Left renal cortex interstitium (tissue), 4 donors: ENCODE data around the gene TNK2. TPM values are rescaled to one million over a fixed set of nuclear protein-coding genes. Genes with fewer than 3 reads are reported as not detected.
A peak's percentile ranks its signal among the peaks of the same experiment; 100 is the strongest.
"Not testable (repeated sequence)": the region's sequence is repeated elsewhere in the genome, so short reads cannot be mapped to it uniquely, and the experiment has no call there.

Experiments
- DNase-seq, 4 donors: peaks; one replicate each; pipeline ENCODE4 v3.0.0-alpha.2; 2013; ENCODE audit warnings: low read depth in 4 of 4, low spot score in 2 of 4, missing footprints in 1 of 4
- polyA plus RNA-seq, 4 donors: library from polyadenylated mRNA; unstranded; fragments of 120-200 nt; gene quantifications; one replicate each; pipeline ENCODE4 v1.2.1, GENCODE V29; 2013; ENCODE audit not compliant: insufficient read length in 4 of 4

The TNK2 gene
- polyA plus RNA-seq, 4 donors = 21.6 to 48.2 (median 34.0) TPM

DNA sequence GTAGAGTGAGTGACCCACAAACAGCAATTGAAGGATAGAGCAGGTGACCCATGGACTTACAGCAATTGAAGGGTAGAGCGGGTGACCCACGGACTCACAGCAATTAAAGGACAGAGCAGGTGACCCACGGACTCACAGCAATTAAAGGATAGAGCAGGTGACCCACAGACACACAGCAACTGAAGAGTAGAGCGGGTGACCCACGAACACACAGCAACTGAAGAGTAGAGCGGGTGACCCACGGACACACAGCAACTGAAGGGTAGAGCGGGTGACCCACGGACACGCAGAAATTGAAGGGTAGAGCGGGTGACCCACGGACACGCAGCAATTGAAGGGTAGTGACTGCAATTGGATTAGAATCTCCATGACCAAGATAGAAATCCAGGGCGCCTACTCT is 9.8 kb upstream of the TNK2 start:
- DNase-seq = no peak

DNA sequence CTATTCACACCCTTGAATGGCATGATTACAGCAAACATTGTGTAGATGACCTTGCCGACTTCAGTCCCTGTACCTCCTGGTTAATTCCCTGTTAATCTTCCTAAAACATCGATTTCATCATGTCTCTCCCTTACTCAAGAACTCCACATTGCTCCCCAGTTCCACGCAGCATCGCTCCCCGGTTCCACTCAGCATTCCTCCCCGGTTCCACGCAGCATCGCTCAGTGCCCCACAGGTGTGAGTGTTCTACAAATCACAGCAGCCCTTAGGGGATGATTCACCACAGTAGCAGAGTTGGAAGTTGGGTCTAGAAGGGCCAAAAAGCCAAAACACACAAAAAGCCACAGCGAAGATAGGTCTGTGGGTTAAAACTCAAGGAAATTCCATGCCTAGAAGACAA is 8.6 kb upstream of the TNK2 start:
- no peak for DNase-seq

DNA sequence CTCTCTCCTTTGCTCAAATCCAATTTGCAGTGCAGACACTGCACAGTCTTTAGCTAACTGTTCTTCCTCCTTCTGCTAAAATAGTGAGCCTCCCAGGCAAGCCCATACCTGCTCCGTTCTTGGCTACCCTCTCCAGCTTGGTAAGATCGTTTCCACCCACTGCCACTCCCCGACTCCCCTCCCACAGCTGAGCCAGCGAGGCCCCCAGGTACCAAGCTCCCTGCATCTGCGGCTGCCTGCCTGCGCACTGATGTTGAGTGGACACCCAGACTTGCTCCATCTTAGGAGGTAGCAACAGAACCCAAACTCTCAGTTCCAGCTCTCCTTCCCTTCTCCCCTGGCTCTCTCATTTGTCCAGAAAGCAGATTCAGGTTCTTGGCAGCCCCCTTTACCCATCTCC is 7.9 kb upstream of the TNK2 start:
- no peak for DNase-seq

DNA sequence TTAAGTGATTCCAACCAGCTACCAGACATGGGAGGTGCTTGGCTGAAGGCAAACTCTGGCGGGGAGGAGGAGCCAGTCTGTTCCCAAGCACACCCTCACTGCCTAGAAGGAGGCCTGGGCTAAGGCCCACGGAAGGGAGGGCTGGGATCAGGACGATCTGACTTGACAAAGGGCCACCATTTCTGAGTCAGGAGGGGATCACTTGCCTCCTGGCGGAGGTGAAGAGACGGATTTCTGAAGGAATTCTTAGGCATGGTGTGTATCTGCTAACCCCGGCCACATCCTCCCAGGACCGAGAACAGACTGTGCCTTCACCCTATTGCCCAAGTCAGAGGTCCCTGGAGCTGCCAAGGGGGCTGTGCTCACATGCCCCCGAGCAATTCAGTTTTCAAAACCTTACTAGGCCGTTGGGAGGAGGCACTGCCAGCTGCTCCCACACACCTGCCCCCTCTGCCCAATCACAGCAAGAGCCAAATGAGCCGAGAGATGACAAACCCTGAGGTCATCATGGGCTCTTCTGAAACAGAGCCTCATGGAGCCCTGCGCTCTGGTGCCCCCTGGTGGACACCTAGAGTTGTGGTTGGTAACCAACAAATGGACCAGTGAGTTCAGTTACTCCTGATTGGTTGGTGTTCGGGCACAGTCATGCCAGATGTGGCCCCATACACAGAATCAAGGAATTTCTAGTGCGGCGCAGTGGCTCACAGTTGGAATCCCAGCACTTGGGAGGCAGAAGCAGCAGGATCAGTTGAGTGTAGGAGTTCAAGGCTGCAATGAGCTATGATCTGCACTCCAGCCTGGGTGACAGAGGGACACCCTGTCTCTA is 6.5 kb upstream of the TNK2 start:
- peak in 2 of 4 donors; percentile 70 to 89 for DNase-seq

DNA sequence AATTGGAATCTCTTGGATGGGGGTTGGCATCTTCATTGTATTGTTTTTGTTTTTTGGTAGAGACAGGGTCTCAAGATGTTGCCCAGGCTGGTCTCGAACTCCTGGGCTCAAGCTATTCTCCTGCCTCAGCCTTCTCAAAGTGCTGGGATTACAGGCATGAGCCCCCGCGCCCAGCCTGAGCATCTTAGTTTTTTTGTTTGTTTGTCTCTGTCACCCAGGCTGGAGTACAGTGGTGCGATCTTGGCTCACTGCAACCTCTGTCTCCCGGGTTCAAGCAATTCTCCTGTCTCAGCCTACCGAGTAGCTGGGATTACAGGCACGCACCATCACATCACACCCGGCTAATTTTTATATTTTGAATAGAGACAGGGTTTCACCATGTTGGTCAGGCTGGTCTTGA is 5.8 kb upstream of the TNK2 start:
- not testable (repeated sequence) for DNase-seq

DNA sequence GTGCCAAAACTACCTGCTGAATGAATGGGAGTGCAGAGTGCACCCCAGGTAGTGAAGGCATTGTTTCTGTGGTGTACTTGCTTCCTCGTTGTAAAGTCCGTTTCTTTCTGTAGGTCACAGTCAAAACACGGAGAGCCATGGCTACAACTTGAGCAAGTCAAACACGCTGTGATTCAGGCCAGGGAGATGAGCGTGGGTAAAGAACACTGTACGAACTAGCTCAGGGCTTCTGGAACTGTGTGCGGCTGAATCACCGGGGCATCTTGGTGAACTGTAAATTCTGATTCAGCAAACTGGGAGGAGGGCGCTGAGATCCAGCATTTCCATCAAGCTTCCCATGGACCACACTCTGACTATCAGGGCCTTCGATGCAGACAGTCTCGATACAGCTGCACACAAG is 5.0 kb upstream of the TNK2 start:
- no peak for DNase-seq

DNA sequence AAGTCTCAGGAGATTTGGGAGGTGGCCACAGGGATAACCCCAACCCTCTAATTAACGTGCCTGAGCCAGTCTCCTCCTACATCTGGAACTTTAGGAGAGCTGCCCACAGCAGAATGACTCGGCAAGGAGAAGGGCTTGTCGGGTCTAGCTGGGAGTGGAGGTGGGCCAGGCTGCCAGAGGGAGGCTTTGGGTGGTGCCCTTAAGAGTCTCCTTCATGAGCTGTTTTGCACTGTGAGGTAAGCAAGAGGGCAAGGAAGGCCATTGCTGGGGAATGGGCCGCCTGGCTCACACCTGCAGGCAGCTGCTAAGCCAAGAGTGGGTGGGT is 3.6 kb upstream of the TNK2 start:
- DNase-seq = no peak

DNA sequence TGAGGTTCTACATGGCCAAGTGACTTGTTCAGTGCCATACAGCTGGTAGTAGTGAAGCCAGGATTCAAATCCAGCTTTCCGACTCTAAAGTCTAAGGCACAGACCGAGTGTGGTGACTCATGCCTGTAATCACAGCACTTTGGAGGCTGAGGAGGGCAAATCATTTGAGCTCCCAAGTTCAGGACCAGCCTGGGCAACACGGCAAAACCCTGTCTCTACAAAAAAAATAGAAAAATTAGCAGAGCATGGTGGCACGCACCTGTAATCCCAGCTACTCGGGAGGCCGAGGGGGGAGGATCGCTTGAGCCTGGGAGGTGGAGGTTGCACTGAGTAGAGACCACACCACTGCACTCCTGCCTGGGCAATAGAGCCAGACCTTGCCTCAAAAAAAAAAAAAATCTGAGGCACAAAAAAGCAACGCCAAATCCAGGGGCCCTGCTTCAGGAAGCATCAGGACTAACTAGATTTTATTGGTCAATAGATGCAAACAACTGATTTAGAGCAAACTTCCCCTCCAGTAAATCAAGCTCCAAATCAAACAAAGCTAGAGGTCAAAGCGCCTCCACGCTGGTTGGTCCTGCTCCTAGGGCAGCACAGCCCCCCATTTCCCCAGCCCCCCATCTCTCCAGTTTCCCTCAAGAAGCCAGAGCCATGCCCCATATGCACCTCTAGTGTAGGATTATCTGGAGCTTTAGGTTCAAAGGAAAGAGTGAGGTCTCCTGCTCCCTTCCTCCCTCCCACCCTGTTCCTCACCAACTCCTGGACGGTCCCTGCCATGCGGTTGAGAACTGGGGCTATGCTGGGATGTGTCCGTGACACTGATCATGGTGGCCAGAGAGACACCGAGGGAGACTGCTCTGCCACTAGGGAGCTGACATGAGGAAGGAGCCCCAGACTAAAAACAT is 2.9 kb upstream of the TNK2 start:
- no peak for DNase-seq

DNA sequence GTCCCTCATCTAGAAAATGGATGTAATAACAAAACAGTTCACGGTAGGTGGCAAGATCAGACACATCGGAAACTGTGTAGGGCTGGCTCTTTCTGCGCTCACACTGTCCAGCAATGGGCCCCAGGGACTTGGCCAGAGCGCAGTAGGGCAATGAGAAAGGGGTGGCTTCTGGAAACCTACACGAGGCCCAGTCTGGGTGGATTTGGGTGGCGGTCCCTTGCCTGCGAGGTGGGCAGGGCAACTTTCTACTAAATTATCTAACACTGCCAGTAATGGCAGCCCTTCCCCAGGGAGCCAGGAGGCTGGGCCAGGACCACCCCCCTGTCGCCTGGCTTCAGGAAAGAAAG is 2.1 kb upstream of the TNK2 start:
- no peak for DNase-seq

DNA sequence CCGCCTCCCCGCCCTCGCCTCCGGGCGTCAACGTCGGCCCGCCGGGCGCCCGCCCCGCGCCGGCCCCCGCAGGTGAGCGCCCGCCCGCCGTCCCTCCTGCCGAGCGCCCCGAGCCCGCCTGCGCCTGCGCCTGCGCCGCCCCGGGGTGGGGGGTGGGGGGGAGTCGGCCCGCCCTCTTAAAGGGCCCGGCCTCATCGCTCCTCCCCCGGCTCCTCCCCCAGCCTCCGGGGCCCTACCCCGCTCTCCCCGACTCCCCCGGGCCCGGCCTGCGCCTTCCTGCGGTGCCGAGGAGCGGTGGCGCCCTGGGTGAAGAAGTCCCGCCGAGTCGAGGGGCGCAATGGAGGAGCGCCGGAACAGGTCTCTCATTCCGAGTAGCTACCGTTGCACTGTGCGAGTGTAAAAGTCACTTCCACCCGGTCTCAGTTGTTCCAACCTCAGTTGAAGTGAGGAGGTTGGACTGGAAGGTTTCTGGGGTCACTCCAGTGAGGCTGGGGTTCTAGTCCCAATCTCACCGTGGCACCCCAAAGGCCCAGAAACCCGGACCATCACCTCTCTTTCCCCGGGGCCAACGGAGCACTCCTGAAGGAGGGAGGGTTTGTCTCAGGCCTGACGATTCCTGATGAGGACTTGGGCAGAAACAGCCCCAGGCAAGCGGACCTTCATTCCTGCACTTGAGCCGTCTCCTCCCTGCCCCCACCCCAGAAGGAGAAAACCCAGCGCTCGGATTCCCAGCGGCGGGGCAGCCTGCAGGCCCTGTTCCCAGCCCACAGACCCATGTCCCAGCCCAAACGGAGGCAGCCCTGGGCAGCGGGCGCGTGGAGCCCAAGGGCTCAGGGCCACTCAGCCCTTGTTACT is 1.5 kb upstream of the TNK2 start:
- DNase-seq = no peak

DNA sequence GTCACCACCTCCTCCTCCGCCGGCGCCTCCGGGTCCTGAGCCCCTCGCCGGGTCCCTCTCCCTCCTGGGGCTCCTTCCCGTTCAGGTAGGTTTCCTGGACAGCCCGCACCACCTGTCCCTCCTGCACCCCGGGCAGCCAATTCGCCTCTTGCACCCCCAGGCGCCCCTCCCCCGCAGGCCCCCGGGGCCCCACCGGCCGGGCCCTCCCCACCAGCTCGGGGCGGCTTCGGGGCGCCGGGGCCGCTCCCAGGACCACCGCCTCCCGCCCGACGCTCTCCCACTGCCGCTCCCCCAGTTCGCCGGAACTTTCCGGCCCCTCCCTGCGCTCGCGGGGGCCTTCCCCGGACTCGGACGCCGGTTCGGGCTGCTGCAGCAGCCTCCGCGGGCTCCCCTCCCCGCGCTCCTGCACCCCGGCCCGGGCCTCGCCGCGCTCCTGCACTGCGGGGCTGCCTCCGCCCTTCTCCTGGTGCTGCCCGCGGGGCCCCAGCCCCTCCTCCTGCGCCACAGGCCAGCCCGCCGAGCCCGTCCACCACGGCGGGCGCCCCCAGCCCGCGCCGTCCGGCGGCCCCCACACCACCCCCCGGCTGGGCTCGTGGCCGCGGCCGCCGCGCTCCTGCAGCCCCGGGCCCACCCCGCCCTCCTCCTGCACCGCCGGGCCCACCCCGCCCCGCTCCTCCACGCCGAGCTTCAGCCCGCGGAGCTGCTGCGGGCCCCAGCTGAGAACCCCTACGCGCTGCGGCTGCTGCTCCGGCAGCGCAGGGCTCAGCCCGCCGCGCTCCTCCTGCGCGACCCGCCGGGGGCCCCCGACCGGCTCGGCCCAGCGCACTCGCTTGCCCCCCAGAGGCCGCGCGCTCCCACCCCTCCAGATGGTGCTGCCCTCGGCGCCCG is 587 bp upstream of the TNK2 start:
- no peak for DNase-seq

DNA sequence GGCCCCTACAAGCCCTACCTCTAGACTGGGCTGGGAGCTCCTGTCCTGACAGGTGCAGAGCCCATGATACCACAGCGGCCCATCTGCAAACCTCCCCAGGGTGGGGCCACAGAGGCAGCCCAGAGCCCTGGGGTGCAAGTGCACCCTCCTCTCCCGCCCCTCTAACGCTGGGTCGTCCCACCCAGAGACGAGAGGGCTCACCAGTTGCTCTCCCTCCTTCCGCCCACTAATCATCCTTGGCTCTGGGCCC is 742 bp downstream of the TNK2 start:
- no peak for DNase-seq

DNA sequence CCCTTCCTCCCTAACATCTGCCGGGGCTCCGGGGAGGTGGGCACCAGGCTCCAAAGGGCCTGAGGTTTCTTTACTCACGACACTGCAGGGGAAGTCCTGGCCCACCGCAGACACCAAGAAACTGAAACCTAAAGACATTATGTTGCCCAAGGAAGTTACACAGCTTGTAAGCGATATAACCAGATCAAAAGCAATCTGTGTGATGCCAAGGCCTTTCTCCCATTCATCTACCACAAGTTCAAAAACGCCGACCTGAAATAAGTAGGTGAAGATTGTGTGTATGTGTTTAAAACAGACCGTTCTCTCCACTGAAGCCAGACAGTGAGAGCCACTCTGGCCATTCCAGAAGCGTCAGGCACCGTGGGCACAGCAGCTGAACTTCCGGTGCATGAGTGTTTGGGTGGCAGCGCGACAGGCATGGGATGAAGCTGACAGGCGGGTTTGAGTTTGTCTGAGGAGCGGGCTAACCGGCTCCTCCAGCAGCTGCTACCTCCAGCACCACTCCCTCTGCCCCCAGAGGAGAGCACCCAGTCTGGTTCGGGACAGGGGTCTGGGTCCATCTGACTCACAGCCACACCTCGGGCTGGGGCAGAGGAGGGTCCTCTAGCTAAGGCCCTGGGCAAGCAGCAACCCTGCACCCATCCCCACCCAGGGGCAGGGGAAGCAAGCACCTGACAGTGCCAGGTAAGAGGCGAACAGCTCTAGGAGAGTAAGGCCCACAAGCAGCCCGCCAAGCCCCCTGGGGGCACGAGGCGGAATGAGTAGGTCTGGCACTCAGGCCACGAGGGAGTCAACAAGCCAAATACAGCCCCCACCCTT is 1.3 kb downstream of the TNK2 start:
- no peak for DNase-seq

DNA sequence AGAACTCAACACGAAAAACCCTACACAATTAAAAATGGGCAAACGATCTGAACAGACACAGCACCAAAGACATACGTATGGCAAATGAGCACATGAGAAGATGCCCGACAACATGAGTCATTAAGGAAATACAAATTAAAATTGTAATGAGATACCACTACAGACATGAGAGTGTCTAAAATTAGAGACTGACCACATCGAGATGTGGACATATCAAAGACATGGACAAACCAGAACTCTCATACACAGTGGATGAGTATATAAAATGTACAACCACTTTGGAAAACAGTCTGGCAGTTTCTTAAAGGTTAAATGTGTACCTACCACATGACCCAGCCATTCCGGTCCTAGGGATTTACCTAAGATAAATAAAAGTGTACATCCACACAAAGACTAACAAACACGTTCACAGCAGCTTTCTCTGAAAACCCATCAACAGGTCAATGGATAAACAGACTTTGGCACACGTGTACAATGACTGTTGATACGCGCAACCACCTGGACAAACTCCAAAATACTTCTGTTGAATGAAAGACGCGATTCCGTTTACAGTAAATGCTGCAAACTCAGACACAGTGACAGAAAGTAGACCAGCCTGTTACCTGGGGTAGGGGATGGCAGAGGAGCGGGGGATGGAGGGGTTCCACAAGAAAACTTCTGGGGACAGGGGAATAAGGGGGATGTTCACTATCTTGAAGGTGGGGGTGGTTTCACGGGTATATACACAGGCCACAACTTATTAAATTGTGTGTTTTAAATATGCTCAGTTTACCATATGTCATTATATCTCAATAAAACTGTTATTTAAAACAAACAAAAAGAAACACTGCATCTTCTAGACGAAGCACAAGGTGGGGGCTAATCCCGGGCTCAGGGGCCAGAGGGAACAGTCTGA is 2.1 kb downstream of the TNK2 start:
- DNase-seq = no peak

DNA sequence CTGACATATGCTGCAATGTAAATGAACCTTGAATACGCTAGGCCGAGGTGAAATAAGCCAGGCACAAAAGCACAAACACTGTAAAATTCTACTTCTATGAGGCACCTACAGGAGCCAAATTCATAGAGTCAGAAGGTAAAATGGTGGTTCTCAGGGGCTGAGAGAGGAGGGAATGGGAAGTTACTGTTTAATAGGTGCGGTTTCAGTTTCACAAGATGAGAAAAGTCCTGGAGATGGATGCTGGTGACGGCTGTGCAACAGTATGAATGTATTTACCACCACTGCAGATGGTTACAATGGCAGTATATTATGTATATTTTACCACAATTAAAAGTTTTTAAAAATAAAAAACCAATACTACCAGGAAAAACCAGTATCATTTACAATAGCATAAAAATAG is 4.0 kb downstream of the TNK2 start:
- DNase-seq = no peak

DNA sequence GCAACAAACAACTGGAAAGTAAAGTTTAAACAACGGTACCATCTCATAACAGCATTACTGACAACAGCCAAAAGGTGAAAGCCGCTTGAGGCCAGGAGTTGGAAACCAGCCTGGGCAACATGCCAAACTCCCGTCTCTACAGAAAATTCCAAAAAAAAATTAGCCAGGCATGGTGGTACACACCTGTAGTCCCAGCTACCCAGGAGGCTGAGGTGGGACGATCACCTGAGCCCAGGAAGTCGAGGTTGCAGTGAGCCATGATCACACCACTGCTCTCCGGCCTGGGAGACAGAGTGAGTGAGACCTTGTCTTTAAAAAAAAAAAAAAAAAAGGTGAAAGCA is 4.4 kb downstream of the TNK2 start:
- DNase-seq = no peak

DNA sequence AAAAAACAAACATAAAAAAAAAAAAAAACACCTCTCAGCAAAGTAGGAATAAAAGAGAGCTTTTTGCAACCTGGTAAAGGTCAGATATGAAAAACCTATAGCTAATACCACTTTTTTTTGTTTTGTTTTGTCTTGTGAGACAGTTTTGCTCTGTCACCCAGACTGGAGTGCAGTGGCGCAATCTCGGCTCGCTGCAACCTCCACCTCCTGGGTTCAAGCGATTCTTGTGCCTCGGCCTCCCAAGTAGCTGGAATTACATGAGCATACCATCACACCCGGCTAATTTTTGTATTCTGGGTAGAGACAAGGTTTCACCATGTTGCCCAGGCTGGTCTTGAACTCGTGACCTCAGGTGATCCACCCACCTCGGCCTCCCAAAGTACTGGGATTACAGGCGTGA is 5.7 kb downstream of the TNK2 start:
- not testable (repeated sequence) for DNase-seq

DNA sequence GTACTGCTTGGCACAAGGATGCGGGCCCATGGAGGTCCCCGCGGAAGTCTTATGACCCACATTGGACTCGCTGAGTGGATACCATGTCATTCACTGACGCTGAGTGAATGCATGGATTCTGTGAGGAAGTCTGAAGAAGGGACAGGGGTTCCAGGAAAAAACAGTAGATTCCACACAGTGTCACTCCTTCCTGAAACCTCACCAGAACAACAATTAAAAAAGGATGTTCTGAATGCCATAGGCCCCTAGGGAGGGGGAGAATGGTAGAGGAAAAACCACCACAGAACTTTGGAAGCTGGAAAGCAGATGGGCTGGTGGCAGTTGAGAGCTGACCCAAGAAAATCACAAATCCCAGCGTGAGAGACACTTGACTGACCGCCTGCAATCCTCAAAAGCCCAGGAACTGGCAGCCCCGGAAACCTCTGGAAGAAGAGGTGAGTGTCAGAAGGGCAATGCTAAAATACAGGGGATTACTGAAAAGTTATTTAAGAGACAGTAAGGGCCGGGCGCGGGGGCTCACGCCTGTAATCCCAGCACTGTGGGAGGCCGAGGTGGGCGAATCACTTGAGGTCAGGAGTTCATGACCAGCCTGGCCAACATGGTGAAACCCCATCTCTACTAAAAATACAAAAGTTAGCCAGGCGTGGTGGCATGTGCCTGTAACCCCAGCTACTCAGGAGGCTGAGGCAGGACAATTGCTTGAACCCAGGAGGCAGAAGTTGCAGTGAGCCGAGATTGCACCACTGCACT is 6.3 kb downstream of the TNK2 start:
- DNase-seq = not testable (repeated sequence)
